ENCODE results near the gene ALAS1.

- TF ChIP-seq CTCF (IDR thresholded peaks at IDR 0.05) (no peak), POLR2A (IDR thresholded peaks at IDR 0.05) (no peak)
Measured at GRCh38 chr3:52232279-52233107, 34.5 kb downstream of the ALAS1 start.

All from ovary (tissue), 3 donors.